Fibroblast of skin of back (primary cell): Measurements from ENCODE around the gene CAMK1D.
"Not testable (repeated sequence)": the region's sequence is repeated elsewhere in the genome, so short reads cannot be mapped to it uniquely, and the experiment has no call there.

Experiments used
- DNase-seq: peaks from one replicate; pipeline ENCODE4 v3.0.0-alpha.2; 2013

The CAMK1D gene

DNA sequence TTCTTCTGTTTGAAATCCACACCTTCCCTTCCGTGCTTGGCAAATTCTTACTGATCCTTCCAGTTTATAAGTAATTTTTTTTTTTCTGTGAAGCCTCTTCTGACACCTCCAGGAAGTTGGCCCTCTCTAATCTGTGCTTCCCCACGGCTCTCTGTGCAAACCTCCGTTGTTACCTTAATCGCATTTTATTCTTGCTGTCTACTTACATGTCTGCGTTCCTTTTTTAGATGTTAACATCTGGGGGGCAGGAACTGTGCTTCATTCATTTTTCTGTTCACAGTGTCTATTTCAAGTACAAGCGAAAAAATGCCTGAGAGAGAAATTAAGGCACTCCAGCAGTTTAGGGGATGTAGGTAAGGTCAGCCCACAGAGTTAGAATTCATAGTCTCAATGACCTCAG is 8.4 kb upstream of the CAMK1D start:
- DNase-seq = no peak

DNA sequence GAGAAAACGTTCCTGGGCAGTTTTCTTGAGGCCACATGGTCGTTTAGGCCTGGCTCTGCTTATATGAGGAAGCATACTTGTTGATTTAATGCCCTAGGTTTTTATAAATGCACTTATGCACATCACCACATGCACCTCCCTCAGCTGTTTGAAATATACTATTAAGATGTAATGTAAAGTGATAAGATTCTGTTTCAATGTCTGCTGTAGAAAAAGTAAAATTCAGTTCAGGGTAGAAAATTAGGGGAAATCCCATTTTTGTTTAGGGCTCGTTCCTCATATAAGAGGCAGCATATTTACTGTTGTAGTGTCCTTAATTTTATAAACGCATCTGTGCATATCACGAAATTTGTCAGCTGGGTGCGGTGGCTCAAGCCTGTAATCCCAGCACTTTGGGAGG is 7.8 kb upstream of the CAMK1D start:
- DNase-seq = no peak

DNA sequence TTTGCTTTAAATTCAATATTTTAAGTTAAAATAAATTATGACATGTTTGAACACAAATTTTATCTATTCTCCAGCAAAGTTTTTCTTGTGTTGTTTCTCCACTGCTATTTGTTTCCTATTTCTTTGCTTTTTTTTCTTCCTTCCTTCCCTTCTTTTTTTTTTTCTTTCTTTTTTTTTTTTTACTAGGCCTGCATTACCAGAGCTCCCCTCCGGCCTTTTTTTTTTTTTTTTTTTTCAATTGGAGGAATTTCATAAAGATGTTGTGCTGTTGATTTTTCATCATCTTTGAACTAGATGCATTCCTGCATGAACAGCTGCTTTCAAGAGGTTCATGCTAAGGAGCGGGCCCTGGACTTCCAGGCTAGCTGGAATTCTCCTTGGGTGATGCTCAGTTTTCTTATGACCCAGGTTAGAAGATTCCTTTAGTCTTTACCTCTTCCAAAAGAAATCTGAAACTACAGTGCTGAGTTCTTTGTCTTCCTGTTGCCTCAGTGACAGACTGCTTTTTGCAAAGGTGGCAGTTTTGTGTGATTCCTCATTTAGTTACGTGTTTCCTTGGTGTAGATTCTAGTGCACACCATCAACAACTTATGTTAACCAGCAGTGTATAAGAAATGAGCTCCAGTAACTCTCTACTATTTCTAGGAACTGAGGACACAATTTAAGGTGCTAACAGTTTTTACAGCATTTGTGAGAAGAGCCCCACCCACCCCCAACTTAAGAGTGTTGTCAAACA is 4.8 kb upstream of the CAMK1D start:
- DNase-seq = no peak

DNA sequence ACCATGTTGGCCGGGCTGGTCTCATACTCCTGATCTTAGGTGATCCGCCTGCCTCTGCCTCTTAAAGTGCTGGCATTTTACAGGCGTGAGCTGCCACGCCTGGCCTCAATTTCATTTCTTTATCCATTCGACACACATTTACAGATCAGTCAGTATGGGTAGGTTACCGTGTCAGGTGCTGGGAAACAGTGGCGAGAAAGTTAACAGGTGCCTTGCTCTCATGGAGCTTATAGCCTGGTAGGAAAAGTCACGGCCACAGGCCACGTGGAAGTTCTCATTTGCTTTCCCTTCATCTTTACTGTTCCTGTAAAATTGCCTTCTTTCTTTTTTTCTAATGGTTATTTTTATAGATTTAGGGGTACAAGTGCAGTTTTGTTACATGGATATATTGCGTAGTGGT is 2.6 kb upstream of the CAMK1D start:
- DNase-seq = no peak

DNA sequence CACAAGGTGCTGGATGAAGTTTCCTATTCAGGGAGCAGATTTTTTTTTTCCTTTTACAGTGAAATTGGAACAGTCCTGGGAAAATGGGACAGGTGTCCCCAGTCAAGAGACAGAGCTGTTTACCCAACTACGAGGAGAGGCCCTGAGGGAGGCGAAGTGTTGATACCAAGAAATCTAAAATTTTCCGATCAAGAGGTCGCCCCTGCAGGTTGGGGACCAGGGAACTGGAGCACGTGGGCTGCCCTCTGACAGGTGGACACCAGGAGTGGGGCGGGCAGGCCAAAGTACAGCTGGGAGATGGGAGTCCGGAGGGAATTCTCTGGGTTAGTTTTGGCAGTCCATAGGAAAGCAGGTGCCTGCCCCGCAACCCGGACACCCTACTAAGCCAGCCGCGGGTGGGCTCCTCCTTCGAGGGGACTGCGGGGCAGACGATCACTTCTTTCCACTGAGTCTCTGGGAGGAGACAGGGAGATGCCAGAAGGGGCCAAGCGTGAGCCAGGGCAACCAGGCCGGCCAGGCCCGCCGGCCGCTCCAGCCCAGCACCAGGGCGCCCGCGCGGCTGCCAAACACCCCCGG is 965 bp upstream of the CAMK1D start:
- DNase-seq = no peak

DNA sequence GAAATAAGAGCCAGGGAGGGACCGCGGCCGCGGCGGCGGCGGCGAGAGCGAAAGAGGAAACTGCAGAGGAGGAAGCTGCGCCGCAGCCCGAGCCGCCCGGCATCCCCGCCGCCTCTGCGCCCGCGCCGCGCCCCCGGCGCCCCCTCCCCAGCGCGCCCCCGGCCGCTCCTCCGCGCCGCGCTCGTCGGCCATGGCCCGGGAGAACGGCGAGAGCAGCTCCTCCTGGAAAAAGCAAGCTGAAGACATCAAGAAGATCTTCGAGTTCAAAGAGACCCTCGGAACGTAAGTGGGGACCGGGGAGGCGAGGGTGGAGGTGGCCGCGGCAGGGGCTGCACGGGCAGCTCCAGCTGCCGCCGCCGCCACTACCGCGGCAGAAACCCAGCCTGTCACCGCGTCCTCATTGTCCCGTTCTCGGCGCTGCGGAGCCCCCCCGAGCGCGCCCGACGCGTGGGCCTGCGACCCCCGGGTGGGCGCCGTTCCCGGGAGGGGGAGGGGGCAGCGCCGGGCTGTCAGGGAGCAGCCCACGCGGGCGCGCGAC is 351 bp downstream of the CAMK1D start:
- DNase-seq = no peak

DNA sequence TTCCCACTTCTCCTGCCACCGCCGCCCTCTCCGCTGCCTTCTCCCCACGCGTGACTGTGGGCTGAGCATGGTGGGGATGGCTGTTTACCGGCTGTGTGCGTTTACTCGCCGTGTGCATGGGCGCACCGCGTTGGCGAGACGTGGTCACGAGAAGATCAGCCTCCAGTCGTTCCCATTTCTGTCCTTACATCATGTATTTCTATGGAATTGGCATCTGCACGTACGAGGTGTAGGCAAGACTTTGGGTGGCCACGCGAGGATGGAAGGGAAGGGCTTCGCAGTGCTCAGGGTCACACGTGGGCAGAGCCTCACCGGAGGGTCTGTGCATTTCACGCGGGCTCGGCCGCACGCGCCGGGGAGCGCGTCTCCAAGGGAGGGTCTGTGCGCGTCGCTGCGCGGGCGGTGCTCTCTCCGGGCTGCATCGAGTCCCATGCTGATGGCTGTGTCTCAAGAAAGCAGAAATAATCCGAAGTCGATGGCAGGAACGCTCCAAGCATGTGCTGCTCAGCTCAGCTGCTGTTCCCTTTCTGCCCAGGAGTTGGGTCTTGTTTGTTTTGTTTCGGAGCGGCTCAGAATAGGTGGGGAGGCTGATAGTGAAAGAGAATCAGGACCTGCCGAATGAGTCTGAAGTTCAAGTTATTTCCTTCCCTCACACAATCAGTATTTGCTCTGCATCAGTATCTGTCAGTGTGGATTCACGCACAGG is 973 bp downstream of the CAMK1D start:
- peak; percentile 36 for DNase-seq

DNA sequence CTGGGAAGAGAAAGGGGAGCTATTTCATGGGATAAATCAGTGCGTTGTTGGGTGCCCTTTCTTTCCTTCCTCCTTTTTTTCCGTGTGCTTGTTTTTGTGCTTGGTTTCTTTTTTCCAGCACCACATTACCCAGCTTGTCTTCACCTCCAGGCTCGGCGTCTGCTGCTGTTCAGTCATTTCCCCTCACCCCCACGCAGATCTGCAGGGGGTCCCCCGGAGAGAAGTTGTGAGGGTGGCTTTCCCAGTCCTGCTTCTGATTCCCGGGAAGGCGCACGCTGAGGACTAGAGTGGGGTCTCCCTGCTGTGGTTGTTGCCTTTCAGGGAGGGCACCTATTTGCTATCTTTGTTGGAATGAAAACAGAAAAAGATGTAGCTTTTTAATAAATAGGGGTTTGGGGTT is 1.6 kb downstream of the CAMK1D start:
- no peak for DNase-seq

DNA sequence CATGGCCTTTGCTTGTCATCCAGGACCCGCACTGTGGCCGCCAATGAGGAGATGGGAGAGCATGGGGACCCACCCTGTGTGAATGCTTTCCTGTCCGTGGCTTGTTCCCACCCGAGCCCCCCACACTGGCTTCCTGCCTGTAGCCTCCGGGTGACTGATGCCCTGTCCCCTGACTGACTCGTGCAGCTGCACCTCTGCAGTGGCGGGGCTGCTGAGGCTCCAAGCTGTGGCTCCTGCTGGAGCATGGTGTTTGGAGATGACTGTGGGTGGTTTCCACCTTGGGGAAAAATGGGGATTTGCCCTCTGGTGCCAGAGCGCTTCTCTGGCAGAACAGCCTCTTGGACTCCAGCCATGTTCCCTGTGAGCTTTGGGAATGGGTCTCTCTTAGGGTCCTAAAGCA is 2.1 kb downstream of the CAMK1D start:
- no peak for DNase-seq

DNA sequence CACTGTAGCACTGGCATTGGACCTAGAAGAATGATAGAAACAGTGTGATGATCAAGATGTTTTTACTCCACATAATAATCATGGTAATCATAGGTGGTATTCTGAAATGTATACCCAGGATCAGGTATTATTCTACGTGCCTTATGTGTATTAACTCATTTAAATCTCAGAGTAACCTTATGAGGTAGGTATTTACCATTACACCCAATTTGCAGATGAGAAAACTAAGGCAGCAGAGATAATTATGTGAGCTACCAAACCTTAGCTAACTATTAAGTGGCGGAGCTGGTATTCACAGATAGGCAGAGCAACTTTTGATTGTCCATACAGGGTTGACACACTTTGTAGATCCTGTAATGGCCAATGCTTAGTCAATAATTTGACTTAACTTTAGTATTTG is 2.5 kb downstream of the CAMK1D start:
- no peak for DNase-seq

DNA sequence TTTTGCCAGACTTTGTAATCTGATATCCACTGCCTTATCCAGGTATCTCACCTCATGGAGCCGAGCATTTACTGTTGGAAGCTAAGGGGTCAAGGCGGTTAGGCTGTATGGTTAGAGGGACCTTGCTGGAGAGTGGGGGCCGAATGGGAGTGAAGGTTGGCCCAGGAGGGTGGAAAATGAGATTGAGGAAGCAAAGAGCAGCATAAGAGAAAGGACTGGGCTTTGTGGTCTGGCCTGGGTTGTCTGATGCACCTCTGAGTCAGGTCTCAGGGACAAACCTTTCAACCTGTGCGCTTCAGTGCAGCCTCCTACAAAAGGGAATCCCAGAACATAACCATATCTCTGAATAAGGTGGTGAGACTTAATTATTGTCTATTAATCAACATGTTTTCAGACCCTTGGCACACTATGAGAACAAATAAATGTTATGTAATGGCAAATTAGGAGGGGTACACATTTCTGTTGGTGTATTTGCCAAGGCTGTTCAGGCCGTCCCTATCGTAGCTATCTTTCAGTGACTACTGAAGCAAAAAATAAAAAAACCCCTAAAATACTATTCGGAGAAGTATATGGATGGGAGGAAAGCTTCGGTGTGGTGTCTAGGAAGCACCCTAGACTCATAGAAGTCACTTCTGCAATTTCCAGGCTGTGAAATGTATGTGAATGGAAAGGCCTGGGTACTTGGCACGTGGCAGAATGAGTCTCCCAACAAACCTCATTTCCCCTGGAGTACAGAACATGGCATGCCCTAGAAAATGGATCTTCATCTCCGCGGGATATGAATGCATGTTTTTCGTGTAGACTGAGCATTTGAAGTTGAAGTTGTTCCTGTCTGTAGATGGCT is 4.3 kb downstream of the CAMK1D start:
- DNase-seq = no peak

DNA sequence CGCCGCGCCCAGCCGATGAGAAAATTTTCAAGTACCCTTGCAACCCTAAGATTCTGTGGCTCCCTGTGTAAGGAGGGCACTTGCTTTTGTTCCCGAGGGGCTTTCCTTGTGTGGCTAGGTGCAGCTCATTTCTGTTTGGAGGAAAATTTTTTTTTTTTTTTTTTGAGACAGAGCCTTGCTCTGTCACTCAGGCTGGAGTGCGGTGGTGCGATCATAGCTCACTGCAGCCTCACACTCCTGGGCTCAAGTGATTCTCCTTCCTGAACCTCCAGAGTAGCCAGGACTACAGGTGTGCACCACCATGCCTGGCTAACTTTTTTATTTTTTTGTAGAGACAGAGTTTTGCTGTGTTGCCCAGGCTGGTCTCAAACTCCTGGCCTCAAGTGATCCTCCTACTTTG is 5.3 kb downstream of the CAMK1D start:
- DNase-seq = not testable (repeated sequence)

DNA sequence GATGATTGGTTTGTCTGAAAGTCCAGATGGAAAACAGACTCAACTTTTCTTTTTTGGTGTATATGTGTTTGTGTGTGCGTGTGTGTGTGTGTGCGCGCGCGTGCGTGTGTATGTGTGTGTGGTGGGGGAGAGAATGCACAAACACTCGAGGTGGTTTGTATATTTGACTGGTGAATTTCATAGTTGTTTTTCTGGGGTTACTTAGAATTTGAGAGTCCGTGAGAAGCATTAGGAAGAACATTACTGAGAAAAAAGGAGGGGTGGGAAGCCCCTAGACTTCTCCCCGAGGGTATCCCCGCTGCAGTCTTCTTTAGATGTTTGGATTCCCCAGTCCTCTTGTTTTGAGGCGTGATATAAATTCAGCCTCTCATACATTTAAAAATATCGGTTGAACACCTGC is 6.0 kb downstream of the CAMK1D start:
- DNase-seq = no peak

DNA sequence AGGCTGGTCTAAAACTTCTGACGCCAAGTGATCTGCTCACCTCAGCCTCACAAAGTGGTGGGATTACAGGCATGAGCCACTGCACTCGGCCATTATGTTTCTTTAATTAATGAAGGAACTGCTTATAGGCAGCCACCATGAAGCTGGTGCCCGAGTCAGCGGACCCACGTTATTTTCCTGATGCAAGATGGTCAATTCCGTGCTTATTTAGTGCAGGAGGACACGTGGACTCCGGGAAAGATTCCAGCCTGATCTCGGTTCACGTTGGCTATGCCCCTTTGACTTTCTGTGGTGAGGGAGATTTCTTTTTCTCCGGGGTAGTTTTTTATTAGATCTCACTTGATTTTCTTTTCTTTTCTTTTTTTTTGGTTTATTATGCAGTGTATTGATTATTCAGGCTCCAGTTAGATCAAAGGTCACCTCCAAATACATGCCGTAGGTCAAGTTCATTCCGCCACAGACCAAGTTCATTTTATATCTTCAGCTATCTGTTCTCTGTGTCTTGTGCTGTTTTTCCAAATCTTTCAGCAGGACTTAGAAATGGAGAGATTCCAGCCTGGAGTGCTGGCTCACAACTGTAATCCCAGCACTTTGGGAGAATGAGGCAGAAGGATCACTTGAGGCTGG is 8.3 kb downstream of the CAMK1D start:
- DNase-seq = no peak

DNA sequence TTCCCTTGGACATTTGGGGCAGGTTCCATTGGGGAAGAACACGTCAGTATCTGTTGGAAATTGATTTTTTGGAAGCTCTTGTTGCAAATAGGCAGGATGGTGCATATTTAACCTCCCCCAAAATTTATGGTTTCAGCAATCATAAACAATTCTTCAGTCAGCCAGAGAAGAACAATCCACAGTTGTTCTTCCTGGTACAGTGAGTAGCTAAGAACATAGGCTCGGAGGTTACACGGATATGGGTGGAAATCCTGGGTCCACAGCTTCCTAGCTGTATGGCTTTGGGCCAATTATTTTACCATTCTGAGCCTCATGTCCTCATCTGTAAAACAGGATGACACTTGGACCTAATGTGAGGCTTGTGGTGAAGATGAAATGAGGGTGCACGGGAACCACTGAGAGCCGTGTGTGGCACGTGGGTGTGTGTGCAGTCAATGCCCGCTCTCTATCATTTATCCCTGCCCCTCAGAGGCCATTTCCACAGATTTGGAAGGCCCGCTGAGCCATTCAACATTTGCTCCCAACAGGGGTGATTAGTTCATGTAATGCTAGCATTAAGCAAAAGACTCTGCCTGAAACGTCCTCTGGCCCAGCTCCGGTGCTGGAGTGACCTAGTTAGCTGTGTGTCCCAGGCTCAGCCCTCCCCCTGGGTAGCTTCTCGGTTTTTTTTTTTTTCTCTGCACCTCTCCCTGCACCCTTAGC is 9.7 kb downstream of the CAMK1D start:
- DNase-seq = no peak

DNA sequence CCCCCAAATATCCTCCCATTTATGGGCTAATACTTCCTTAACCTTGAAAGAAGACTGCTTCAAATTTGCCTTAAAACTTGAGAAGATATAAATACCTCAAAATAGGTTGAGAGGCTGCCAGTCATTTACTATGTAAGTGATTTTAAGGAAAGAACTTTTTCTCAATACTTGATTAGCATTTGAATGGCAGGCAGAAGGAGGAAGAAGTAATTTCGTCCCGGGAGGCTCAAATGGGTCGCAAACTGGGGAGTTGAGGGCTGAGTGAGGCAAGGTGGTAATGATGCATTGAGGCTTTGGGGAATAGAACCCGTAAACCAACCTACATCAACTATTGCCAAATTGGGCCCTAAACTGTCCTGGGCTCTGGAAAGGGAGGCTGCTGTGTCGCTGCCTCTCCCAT is 11.1 kb downstream of the CAMK1D start:
- DNase-seq = no peak

DNA sequence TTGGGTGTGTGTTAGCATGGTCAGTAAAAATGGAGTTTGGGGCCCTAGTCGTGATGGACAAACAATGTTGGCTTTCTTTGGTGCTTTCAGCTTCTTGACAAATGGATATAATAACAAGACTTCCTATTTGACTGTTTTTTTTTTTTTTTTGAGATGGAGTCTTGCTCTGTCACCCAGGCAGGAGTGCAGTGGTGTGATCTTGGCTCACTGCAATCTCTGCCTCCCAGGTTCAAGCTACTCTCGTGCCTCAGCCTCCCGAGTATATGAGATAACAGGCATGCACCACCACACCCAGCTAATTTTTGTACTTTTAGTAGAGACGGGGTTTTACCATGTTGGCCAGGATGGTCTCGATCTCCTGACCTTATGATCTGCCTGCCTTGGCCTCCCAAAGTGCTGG is 11.8 kb downstream of the CAMK1D start:
- DNase-seq = not testable (repeated sequence)

DNA sequence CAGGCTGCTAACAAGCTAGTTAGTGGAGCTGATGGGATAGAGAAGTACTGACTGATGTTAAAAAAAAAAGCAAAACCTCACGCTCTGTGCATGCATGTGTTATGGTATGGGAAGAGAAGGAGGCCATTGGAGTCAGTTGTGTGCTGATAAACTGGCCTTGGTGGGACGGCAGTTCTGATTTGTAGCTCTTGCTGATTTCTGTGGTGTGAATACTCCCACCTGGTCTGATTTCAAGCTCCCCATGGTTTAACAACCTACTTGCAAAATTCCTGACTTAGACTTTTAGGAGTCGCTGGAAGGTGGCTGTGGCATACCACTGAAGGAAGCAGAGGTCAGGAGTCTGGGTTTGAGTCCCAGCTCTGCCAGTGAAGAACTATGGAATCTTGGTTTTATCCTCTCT is 15.2 kb downstream of the CAMK1D start:
- no peak for DNase-seq

DNA sequence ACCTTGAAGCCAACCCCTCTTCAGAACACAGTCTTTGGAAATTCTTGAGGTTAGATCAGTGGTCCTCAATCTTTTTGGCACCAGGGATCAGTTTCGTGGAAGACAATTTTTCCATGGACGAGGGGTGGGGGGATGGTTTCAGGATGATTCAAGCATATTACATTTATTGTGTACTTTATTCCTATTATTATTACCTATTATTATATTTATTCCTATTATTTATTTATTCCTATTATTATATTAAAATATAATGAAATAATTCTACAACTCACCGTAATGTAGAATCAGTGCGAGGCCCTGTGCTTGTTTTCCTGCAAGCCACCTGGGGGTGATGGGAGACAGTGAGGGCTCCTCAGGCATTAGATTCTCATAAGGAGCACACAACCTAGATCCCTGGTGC is 17.9 kb downstream of the CAMK1D start:
- DNase-seq = no peak

DNA sequence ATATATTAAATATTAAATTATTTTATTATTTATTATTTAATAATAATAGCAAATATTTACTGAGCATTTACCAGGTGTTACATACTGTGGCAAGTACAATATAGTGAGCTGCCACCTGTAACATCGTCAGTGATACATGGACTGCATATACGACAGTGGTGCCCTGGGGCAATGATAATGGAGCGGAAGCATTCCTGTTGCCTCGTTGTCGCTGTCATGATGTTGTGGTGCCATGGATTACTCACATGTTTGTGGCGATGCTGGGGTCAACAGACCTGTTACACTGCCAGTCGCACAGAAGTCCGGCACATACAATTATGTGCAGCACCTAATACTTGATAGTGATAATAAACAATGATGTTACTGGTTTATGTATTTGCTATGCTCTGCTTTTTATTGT is 20.6 kb downstream of the CAMK1D start:
- no peak for DNase-seq

DNA sequence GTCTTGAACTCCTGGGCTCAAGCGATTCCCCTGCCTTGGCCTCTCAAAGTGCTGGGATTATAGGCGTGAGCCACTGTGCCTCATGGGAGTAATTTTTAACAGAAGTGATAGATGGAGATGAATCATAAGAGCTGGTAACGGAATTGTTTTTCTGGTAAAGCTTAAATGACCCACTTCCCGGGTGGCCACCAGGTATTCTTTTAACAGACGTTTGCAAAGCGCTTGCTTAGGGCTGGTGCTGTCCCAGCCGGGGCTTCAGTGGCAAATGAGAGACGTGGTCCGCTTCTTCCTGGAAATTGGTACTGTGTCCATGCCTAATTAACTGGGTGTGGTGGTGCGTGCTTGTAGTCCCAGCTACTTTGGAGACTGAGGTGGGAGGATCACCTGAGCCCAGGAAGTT is 23.5 kb downstream of the CAMK1D start:
- no peak for DNase-seq

DNA sequence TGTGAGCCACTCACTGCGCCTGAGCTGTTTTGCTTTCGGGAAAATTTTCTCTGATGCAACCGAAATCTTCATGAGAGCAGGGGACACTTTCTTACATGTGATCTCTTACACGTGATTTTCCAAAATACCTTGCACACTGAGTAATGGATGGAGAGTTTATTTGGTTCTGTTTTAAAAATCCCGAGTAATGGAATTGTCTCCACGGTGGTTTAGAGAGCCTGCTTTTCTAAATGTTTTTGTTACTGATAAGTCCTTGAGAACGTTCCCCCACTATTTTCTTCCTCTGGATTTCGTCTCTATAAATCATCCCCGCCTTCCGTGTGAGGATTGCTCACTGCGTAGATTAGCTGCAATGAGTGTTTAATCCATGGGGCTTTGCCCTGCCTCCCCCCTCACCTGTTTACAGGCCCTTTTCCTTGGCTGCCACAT is 25.7 kb downstream of the CAMK1D start:
- DNase-seq = no peak
